ENCODE measurements around the gene PRKAR1B. TPM values are rescaled to one million over a fixed set of nuclear protein-coding genes. Genes with fewer than 3 reads are reported as not detected.

The PRKAR1B gene
- total RNA-seq, 1 donor from 2014 or later = 14.7 TPM

DNA sequence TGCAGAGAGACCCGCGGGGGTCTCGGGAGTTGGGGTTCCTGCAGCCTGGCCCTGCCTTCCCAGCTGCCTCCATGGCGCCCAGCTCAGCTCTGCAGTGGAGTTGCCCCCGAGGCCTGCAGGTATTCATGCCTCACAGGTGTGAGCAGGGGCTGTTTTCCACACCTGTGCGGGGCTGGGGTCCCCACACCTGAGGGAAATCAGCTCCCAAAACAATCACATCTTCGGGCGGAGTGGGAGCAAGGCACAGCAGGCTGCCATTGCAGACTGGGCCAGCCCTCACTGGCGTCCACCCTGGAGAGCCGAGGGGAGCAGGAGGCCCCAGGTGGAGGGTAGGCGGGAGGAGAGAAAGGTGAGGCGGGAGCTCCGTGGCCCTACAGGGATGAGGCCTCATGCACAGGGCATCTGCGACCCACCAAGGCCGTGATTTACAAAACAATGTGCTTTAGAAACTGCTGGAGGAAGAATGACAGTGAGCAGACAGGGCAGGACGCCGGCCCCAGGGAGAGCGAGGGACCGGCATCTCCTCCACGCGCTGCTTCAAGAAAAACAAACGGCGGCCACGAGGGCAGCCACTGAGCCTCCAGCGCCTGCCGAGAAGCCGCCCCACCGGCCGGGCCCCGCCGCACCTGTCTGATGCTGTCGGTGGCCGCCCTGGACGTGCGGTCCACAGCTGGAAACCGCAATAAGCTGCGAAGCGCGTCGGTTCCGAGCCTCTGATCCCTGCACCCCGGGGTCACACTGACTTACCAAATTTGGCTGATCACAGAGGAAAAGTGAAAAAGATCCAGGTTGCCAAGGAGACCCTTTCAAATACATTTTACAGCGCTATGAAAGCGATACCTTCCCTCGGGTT lies 154.4 kb downstream of the PRKAR1B start:
- Histone ChIP-seq H3K9ac (ENCODE audit: low read length) (no peak overlapping the region), H4K20me1 (ENCODE audit: insufficient read depth, low read length) (no peaks in the 10 kb centered on the region), H3K27me3 (ENCODE audit: insufficient read depth, low read length) (no peaks in the 10 kb centered on the region), H3K9me3 (ENCODE audit: insufficient read depth, low read depth, low read length) (no peaks in the 10 kb centered on the region), H3K36me3 (ENCODE audit: insufficient read depth, low read length) (no peaks in the 10 kb centered on the region), H3K4me2 (ENCODE audit: low read length) (no peak overlapping the region), H3K4me1 (ENCODE audit: insufficient read depth, low read length) (no peaks in the 10 kb centered on the region), H3K79me2 (ENCODE audit: insufficient read depth, low read length) (no peaks in the 10 kb centered on the region), H2AFZ (ENCODE audit: low read depth, low read length) (no peak overlapping the region), H3K27ac (ENCODE audit: low read depth, low read length) (no peak overlapping the region), H3K4me3 (ENCODE audit: insufficient read depth, low read depth, low read length) (no peak overlapping the region)
- TF ChIP-seq EZH2 (IDR thresholded peaks at IDR 0.05; ENCODE audit: insufficient read depth, low read length) = no peak
- TF ChIP-seq, protein P1, sequence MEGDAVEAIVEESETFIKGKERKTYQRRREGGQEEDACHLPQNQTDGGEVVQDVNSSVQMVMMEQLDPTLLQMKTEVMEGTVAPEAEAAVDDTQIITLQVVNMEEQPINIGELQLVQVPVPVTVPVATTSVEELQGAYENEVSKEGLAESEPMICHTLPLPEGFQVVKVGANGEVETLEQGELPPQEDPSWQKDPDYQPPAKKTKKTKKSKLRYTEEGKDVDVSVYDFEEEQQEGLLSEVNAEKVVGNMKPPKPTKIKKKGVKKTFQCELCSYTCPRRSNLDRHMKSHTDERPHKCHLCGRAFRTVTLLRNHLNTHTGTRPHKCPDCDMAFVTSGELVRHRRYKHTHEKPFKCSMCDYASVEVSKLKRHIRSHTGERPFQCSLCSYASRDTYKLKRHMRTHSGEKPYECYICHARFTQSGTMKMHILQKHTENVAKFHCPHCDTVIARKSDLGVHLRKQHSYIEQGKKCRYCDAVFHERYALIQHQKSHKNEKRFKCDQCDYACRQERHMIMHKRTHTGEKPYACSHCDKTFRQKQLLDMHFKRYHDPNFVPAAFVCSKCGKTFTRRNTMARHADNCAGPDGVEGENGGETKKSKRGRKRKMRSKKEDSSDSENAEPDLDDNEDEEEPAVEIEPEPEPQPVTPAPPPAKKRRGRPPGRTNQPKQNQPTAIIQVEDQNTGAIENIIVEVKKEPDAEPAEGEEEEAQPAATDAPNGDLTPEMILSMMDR (IDR thresholded peaks at IDR 0.05; ENCODE audit: insufficient read depth, low read depth, low read length) = no peak
- Mint-ChIP-seq H3K9me3 (ENCODE audit: unreplicated experiment) (no peaks in the 10 kb centered on the region), H3K4me3 (ENCODE audit: unreplicated experiment) (no peak overlapping the region), H3K27me3 (ENCODE audit: low read depth, unreplicated experiment) (peaks cover 2% of the 10 kb centered on the region), H3K4me1 (ENCODE audit: low read depth, unreplicated experiment) (no peaks in the 10 kb centered on the region), H3K36me3 (ENCODE audit: low read depth, unreplicated experiment) (peaks cover 9% of the 10 kb centered on the region), H3K27ac (ENCODE audit: unreplicated experiment) (no peak overlapping the region)
- DNase-seq (ENCODE audit: low read depth) = no peak
- FAIRE-seq = no peak

DNA sequence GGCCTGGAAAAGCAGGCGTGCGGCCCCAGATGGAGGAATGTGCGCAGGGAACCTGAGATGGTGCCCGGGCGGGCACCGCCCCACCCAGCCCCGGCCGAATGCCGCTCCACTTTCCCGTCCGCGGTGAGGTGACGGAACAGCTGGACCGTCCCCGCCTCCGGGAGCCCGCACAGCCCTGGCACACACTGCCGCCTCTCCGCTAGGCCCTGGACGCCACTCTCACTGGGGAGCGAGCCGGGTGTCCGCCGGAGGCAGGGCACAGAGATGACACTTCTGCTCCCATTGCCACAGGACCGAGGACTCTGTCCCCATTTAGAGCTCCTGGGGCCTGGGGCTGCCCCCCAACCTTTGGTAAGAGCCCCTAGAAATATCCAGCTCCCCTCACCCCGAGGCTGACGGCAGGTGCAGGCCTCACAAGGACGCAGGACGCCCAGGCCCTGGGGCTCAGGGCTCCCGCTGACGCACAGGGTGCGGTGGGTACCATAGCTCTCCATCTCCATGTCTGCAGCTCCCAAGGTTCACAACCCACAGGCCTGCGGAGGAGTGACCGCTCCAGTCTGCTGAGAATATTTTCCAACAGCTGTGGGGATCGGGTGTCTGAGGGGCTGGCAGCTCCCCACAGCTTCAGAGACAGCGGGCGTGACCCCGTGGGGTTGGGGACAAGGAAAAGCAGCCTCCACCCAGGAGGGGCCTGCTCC lies 155.2 kb downstream of the PRKAR1B start:
- FAIRE-seq = no peak

More for the DNA sequence above, 155.2 kb downstream of the PRKAR1B start:
- no peak for TF ChIP-seq EZH2 (IDR thresholded peaks at IDR 0.05; ENCODE audit: insufficient read depth, low read length)
- TF ChIP-seq, protein P1 (IDR thresholded peaks at IDR 0.05; ENCODE audit: insufficient read depth, low read depth, low read length) = no peak
- Mint-ChIP-seq H3K36me3 (ENCODE audit: low read depth, unreplicated experiment) (peaks cover 6% of the 10 kb centered on the region), H3K27me3 (ENCODE audit: low read depth, unreplicated experiment) (peaks cover under 1% of the 10 kb centered on the region), H3K4me1 (ENCODE audit: low read depth, unreplicated experiment) (no peaks in the 10 kb centered on the region), H3K4me3 (ENCODE audit: unreplicated experiment) (no peak overlapping the region), H3K27ac (ENCODE audit: unreplicated experiment) (no peak overlapping the region), H3K9me3 (ENCODE audit: unreplicated experiment) (no peaks in the 10 kb centered on the region)
- no peak for DNase-seq (ENCODE audit: low read depth)
- no peak overlapping the region for H3K9ac ChIP-seq (ENCODE audit: low read length)
- H3K27me3 ChIP-seq (ENCODE audit: insufficient read depth, low read length) = no peaks in the 10 kb centered on the region
- H3K4me2 ChIP-seq (ENCODE audit: low read length) = no peak overlapping the region
- H3K4me1 ChIP-seq (ENCODE audit: insufficient read depth, low read length) = no peaks in the 10 kb centered on the region
- H2AFZ ChIP-seq (ENCODE audit: low read depth, low read length) = no peak overlapping the region
- H3K36me3 ChIP-seq (ENCODE audit: insufficient read depth, low read length) = no peaks in the 10 kb centered on the region
- no peak overlapping the region for H3K4me3 ChIP-seq (ENCODE audit: insufficient read depth, low read depth, low read length)
- no peaks in the 10 kb centered on the region for H4K20me1 ChIP-seq (ENCODE audit: insufficient read depth, low read length)
- H3K27ac ChIP-seq (ENCODE audit: low read depth, low read length) = no peak overlapping the region
- no peaks in the 10 kb centered on the region for H3K79me2 ChIP-seq (ENCODE audit: insufficient read depth, low read length)
- H3K9me3 ChIP-seq (ENCODE audit: insufficient read depth, low read depth, low read length) = no peaks in the 10 kb centered on the region

Data from astrocyte (in vitro differentiated cells and primary cell).